Ishikawa (cell line): ENCODE data around the gene SPHK2.

Experiments used
- CEBPB ChIP-seq: IDR thresholded peaks from 2 replicates; pipeline ENCODE4 v1.6.1; 2012
- CREB1 ChIP-seq: IDR thresholded peaks from 2 replicates; pipeline ENCODE4 v1.6.1; 2012; ENCODE audit warnings: low read depth
- EGR1 ChIP-seq: IDR thresholded peaks from 2 replicates; pipeline ENCODE4 v1.6.1; 2012
- EP300 ChIP-seq: IDR thresholded peaks from 2 replicates; pipeline ENCODE4 v1.6.1; 2012; ENCODE audit warnings: borderline replicate concordance
- FOXM1 ChIP-seq: IDR thresholded peaks from 2 replicates; pipeline ENCODE4 v1.6.1; 2012; ENCODE audit warnings: low read depth, borderline replicate concordance
- NFIC ChIP-seq: IDR thresholded peaks from 2 replicates; pipeline ENCODE4 v1.6.1; 2012
- RAD21 ChIP-seq: IDR thresholded peaks from 2 replicates; pipeline ENCODE4 v1.6.1; 2012; ENCODE audit warnings: low read depth
- TAF1 ChIP-seq: IDR thresholded peaks from 2 replicates; pipeline ENCODE4 v1.6.1; 2012; ENCODE audit warnings: low read depth, mild to moderate bottlenecking
- TCF12 ChIP-seq: IDR thresholded peaks from 2 replicates; pipeline ENCODE4 v1.6.1; 2012; ENCODE audit warnings: low read depth
- TEAD4 ChIP-seq: IDR thresholded peaks from 2 replicates; pipeline ENCODE4 v1.6.1; 2012
- YY1 ChIP-seq: IDR thresholded peaks from 2 replicates; pipeline ENCODE4 v1.6.1; 2012; ENCODE audit warnings: low read depth
- ZBTB7A ChIP-seq: IDR thresholded peaks from 2 replicates; pipeline ENCODE4 v1.6.1; 2012; ENCODE audit warnings: low read depth
- TF ChIP-seq, protein P1 (sequence below): IDR thresholded peaks from 2 replicates; pipeline ENCODE4 v1.6.1; 2012
- TF ChIP-seq, protein P2 (sequence below): IDR thresholded peaks from 2 replicates; pipeline ENCODE4 v1.6.1; 2012
- TF ChIP-seq, protein P3 (sequence below): IDR thresholded peaks from 2 replicates; pipeline ENCODE4 v1.6.1; 2012; ENCODE audit warnings: low read depth, mild to moderate bottlenecking

The SPHK2 gene

DNA sequence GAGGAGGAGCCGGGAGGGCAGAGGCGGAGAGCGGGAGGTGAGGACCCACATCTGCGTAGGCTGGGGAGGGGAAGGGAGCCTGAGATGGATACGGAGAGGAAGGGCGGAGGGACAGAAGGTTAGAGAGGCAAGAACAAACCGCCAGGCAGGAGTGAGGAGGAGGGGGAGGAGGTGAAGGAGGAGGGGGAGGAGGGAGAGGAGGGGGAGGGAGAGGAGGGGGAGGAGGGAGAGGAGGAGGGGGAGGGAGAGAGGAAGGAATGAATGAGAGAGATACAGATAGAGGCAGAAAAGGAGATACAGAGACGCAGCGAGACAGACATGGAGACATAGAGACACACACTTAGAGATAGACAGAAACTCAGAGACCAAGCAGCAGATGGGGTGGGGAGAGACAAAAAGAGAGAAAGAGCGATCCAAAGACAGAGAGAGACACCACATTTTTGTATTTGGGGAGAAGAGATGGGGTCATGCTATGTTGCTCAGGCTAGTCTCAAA lies 27.5 kb downstream of the SPHK2 start:
- TF ChIP-seq EGR1 (peak; percentile 35; the same call in 1 of the 2 replicates), CREB1 (no peak), ZBTB7A (no peak)

DNA sequence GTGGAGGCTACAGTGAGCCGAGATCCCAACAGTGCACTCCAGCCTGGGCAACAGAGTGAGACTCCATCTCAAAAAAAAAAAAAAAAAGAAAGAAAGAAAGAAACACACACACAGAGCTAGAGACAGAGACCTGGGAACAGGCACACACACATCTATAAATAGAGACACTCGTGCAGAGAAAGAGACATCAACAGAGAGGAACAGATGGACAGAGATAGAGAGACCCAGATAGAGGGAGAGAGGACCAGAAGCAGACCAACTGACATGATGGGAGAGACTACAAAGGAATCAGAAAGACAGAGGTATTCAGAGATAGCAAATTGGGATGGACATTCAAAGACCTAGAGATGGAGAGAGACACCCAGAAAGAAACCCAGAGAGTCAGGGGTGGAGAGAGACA lies 28.8 kb downstream of the SPHK2 start:
- TF ChIP-seq TEAD4 (no peak), EGR1 (no peak), FOXM1 (no peak), NFIC (no peak), ZBTB7A (no peak)
- TF ChIP-seq, protein P1, sequence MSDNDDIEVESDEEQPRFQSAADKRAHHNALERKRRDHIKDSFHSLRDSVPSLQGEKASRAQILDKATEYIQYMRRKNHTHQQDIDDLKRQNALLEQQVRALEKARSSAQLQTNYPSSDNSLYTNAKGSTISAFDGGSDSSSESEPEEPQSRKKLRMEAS, result no peak

DNA sequence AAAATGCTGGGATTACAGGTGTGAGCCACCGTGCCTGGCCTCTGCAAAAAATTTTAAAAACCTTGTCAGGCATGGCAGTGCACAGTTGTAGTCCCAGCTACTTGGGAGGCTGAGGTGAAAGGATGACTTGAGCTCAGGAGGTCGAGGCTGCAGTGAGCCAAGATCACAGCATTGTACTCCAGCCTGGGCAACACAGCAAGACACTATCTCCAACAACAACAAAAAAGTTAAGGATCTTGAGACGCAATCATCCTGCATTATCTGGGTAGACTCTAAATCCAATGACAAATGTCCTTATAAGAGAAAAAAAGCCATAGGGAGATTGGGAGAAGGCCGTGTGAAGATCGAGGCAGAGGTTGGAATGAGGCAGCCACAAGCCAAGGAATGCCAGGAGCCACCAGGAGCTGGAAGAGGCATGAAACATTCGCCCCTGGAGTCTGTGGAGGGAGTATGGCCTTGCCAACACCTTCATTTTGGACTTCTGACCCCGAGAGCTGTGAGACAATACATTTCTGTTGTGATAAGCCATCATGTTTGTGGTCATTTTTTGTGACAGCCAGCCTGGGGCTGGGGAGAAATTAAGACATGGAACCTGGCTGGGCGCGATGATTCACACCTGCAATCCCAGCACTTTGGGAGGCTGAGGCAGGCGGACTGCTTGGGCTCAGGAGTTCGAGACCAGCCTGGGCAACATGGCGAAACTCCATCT lies 31.8 kb downstream of the SPHK2 start:
- TF ChIP-seq, protein P2, sequence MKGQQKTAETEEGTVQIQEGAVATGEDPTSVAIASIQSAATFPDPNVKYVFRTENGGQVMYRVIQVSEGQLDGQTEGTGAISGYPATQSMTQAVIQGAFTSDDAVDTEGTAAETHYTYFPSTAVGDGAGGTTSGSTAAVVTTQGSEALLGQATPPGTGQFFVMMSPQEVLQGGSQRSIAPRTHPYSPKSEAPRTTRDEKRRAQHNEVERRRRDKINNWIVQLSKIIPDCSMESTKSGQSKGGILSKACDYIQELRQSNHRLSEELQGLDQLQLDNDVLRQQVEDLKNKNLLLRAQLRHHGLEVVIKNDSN, result no peak
- TF ChIP-seq TCF12 (no peak), ZBTB7A (no peak), EGR1 (no peak), FOXM1 (no peak), TEAD4 (no peak), EP300 (no peak), CREB1 (no peak), CEBPB (no peak), NFIC (no peak), TAF1 (no peak), RAD21 (no peak), YY1 (no peak)
- TF ChIP-seq, protein P1, result no peak
- TF ChIP-seq, protein P3, sequence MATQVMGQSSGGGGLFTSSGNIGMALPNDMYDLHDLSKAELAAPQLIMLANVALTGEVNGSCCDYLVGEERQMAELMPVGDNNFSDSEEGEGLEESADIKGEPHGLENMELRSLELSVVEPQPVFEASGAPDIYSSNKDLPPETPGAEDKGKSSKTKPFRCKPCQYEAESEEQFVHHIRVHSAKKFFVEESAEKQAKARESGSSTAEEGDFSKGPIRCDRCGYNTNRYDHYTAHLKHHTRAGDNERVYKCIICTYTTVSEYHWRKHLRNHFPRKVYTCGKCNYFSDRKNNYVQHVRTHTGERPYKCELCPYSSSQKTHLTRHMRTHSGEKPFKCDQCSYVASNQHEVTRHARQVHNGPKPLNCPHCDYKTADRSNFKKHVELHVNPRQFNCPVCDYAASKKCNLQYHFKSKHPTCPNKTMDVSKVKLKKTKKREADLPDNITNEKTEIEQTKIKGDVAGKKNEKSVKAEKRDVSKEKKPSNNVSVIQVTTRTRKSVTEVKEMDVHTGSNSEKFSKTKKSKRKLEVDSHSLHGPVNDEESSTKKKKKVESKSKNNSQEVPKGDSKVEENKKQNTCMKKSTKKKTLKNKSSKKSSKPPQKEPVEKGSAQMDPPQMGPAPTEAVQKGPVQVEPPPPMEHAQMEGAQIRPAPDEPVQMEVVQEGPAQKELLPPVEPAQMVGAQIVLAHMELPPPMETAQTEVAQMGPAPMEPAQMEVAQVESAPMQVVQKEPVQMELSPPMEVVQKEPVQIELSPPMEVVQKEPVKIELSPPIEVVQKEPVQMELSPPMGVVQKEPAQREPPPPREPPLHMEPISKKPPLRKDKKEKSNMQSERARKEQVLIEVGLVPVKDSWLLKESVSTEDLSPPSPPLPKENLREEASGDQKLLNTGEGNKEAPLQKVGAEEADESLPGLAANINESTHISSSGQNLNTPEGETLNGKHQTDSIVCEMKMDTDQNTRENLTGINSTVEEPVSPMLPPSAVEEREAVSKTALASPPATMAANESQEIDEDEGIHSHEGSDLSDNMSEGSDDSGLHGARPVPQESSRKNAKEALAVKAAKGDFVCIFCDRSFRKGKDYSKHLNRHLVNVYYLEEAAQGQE, result no peak

DNA sequence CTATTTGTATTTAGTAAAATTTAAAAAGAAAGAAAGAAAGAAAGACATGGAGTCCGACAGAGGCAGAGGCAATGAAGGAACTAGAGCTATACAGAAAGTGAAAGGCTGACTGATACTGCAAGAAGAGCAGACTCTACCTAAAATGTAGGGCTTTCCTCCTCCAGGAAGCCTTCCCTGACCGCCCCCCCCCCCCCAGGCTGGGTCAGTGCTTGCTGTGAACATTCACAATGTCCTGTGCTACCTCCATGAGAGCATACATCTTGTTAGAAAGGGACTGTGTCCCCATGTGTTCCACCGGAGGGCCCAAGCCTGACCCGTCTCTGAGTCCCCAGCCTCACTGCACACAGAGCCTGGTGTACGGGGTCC lies 32.4 kb downstream of the SPHK2 start:
- TF ChIP-seq, protein P3, result no peak
- TF ChIP-seq, protein P2, result no peak
- TF ChIP-seq NFIC, result no peak
- TF ChIP-seq FOXM1, result no peak
- no peak for TF ChIP-seq ZBTB7A
- no peak for TF ChIP-seq TAF1
- no peak for TF ChIP-seq EP300
- TF ChIP-seq, protein P1, result no peak

DNA sequence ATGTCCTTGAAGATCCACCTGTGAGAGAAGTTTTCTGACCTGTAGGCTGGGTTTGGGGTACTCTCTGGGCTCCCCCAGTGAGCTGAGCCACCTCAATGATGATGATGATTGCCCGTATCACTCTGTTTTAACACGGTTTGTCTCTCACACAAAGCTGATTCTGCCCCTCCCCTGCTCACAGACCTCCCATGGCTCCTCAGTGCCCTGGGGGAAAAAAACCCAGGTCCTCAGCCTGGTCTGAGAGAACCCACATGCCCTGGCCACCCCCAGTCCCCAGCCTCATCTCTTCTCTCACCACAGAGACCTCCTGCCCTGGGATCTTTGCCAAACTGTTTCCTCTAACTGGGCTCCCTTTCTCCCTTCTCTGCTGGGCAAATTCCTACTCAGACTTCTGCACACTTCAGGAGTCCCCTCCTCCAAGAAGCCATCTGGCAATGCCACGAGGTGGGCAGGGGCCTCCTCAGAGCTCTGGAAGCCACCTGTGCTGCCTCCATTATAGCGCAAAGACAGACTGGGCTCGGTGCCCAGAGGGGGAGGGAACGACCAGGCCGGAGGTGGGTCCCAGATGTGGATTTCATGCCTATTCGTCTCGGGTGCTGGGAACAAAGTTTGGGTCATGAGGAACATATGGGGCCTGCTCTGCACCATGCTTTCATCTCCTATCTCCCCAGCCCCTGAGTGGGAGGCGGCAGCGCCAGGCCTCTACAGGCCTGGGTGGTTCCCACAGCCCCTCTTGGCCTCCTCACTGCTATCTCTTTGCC lies 35.2 kb downstream of the SPHK2 start:
- TF ChIP-seq TCF12, result no peak
- TF ChIP-seq NFIC, result peak; percentile 61

DNA sequence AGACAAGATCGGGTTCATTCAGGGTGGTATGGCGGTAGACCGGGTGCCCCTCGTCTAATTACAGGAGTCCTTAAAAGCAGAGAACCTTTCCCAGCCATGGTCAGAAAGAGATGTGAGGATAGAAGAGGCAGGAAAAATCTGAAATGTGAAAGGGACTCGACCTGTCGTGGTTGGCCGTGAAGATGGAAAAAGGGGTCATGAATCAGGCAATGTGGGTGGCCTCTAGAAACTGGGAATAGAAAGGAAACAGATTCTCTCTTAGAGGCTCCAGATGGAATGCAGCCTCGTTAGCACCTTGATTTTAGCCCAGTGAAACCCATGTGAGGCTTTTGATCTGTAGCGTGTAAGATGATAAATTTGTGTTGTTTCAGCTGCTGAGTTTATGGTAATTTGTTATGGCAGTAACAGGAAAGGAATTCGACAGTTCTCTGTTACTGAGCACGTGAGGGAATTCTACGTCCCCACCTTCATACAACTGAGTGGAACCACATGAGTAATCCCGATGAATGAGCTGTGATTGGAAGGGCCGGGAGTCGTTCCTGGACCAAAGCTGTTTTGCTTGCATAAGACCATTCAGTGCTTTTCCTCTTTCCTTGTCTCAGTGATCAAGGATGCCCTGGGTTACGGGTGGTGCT lies 37.7 kb downstream of the SPHK2 start:
- TF ChIP-seq, protein P2, result peak; percentile 70
- TF ChIP-seq TEAD4 (no peak; the same call in 1 of the 2 replicates), CEBPB (no peak)
- TF ChIP-seq, protein P1, result 0 out of 2 replicates have a peak, but pooled peaks have one; percentile 30
